ENCODE measurements around the gene HSPG2. TPM values are rescaled to one million over a fixed set of nuclear protein-coding genes. Genes with fewer than 3 reads are reported as not detected.

The HSPG2 gene
- total and polyA plus RNA-seq, 2 of the 8 experiments (the other 6 are each of a cell fraction or from before 2014, with no cell fraction given): 17.8 to 111 TPM

- Histone ChIP-seq H3K27me3 (replicated peaks in 1 of 4; ENCODE audit: control insufficient read depth in 3 of 4, extremely low read depth in 1 of 4, insufficient read depth in 3 of 4, low read length in 3 of 4) (no peaks in the 10 kb centered on the region), H3K79me1 (ENCODE audit: low read depth, low read length) (no peaks in the 10 kb centered on the region; the same call in 1 of the 2 replicates), H3K23ac (ENCODE audit: insufficient read length) (no peak overlapping the region), H2BK15ac (ENCODE audit: low read length) (no peak overlapping the region), H3K4me1 (replicated peaks in 1 of 4; ENCODE audit: control insufficient read depth in 3 of 4, insufficient read depth in 4 of 4, low read length in 3 of 4) (peaks cover 15 to 50% (median 28%) of the 10 kb centered on the region in 4 experiments), H3K27ac (ENCODE audit: low read depth, low read length) (peak overlapping the region; percentile 49; the same call in 1 of the 2 replicates), H4K20me1 (replicated peaks in 1 of 2; ENCODE audit: control insufficient read depth in 1 of 2, insufficient read depth in 2 of 2, low read length in 2 of 2) (peaks cover 3 to 8% of the 10 kb centered on the region in 2 experiments), H2BK120ac (replicated peaks; ENCODE audit: low read depth, low read length) (peak overlapping the region; percentile 44), H3K4me3 (ENCODE audit: extremely low read depth in 1 of 4, insufficient read depth in 2 of 4, low read depth in 3 of 4, low read length in 4 of 4) (no peak overlapping the region), H3K23me2 (ENCODE audit: low read depth, low read length) (peaks cover 2% of the 10 kb centered on the region; the same call in 1 of the 2 replicates), H4K91ac (replicated peaks; ENCODE audit: insufficient read length, low read length) (peak overlapping the region; percentile 9), H3K18ac (ENCODE audit: extremely low read depth, low read length) (no peak overlapping the region), H2AK5ac (ENCODE audit: low read depth, low read length) (no peak overlapping the region), H3K14ac (ENCODE audit: insufficient read length) (no peak overlapping the region), H3K4ac (replicated peaks; ENCODE audit: insufficient read length, low read depth, low read length) (peak overlapping the region; percentile 41), H3K56ac (replicated peaks; ENCODE audit: insufficient read length, low read depth, low read length) (no peak overlapping the region), H4K5ac (ENCODE audit: insufficient read length, low read depth, low read length) (peak overlapping the region; percentile 7), H3K9me3 (ENCODE audit: insufficient read depth in 2 of 2, low read depth in 1 of 2, low read length in 1 of 2) (no peaks in the 10 kb centered on the region), H3K9ac (replicated peaks in 1 of 4; ENCODE audit: extremely low read depth in 1 of 4, low read depth in 3 of 4, low read length in 3 of 4) (peak overlapping the region in 2 of 4 experiments; percentile 33 to 34; a peak in 4 of 7 replicates), H3K36me3 (ENCODE audit: control insufficient read depth in 2 of 4, insufficient read depth in 4 of 4, low read length in 3 of 4) (no peaks in the 10 kb centered on the region), H2BK5ac (ENCODE audit: low read depth, low read length) (peak overlapping the region; percentile 61), H3K79me2 (ENCODE audit: control insufficient read depth in 1 of 2, insufficient read depth in 2 of 2, low read length in 2 of 2) (peaks cover 0 to 2% of the 10 kb centered on the region in 2 experiments; a peak in 1 of 4 replicates), H2BK20ac (ENCODE audit: low read length) (no peak overlapping the region), H4K8ac (ENCODE audit: extremely low read depth, insufficient read depth, low read length) (peak overlapping the region; percentile 28; the same call in 1 of the 2 replicates), H2AFZ (ENCODE audit: low read length) (no peak overlapping the region), H2BK12ac (ENCODE audit: low read depth, low read length) (peak overlapping the region; percentile 29; the same call in 1 of the 2 replicates), H3K4me2 (ENCODE audit: insufficient read depth in 1 of 2, low read depth in 2 of 2, low read length in 2 of 2) (no peak overlapping the region; a peak in 1 of 4 replicates)
- ChIA-PET CTCF (ENCODE audit: partially characterized antibody) (interaction anchor here (0.8 to 2.0 kb wide), 11 partner anchors 9 to 55 kb away, joined by 3 to 7 read pairs (median 4); no protein-coding TSS in a partner anchor), POLR2A (ENCODE audit: partially characterized antibody) (interaction anchor here (0.8 to 8.3 kb wide), 10 partner anchors 11 to 41 kb away, joined by 3 to 72 read pairs (median 4); partner anchors contain the start of gene HSPG2)
- no peak for FAIRE-seq
- 75% methylated on average over 9 of the region's 9 CpGs; no CpG with 5 or more reads in 1 of the 2 experiments for WGBS, 2 experiments (ENCODE audit: extremely low coverage in 1 of 2, insufficient coverage in 1 of 2, insufficient read length in 1 of 2, insufficient replicate concordance in 2 of 2, low coverage in 1 of 2, low lambda C conversion rate in 2 of 2, missing lambda C conversion rate in 1 of 2)
- no peak for DNase-seq (ENCODE audit: low read depth in 1 of 2, low spot score in 2 of 2)
- TF ChIP-seq SRF (IDR thresholded peaks at IDR 0.05; ENCODE audit: low read depth, low read length) (peak; percentile 58; the same call in 1 of the 2 replicates), CEBPB (IDR thresholded peaks at IDR 0.05; ENCODE audit: low read depth, low read length) (no peak)
These were observed 27.2 kb downstream of the HSPG2 start for GRCh38 chr1:21909787-21910503.
